HUES6 (cell line): ENCODE measurements around the gene FAM169A.
"Not testable (repeated sequence)": the region's sequence is repeated elsewhere in the genome, so short reads cannot be mapped to it uniquely, and the experiment has no call there.

Source experiments
- H3K27ac ChIP-seq: 2 replicates; pipeline ENCODE4 v1.7.0; 2013; ENCODE audit warnings: low read depth, mild to moderate bottlenecking, low read length, inconsistent platforms
- H3K27me3 ChIP-seq: 2 replicates; pipeline ENCODE4 v1.6.1; 2013; ENCODE audit warnings: low read length; ENCODE audit not compliant: control insufficient read depth, insufficient read depth
- H3K36me3 ChIP-seq: 2 replicates; pipeline ENCODE4 v1.6.1; 2013; ENCODE audit warnings: low read length; ENCODE audit not compliant: control insufficient read depth, insufficient read depth
- H3K4me1 ChIP-seq: 2 replicates; pipeline ENCODE4 v1.6.1; 2013; ENCODE audit warnings: low read length; ENCODE audit not compliant: control insufficient read depth, insufficient read depth
- H3K4me3 ChIP-seq: 2 replicates; pipeline ENCODE4 v1.5.1; 2013; ENCODE audit warnings: low read depth, low read length
- H3K9ac ChIP-seq: one replicate; pipeline ENCODE4 v1.6.1; 2013; ENCODE audit warnings: mild to moderate bottlenecking, low read length
- H3K9me3 ChIP-seq: 2 replicates; pipeline ENCODE4 v1.6.1; 2013; ENCODE audit warnings: low read depth, low read length; ENCODE audit not compliant: control insufficient read depth, insufficient read depth

The FAM169A gene

GRCh38 chr5:74798977-74799911 lies 66.9 kb downstream of the FAM169A start:
- no peak overlapping the region for H3K27ac ChIP-seq
- peaks cover 89% of the 10 kb centered on the region for H3K36me3 ChIP-seq
- no peaks in the 10 kb centered on the region for H3K4me1 ChIP-seq
- no peaks in the 10 kb centered on the region for H3K9me3 ChIP-seq
- H3K9ac ChIP-seq = no peak overlapping the region
- no peak overlapping the region for H3K4me3 ChIP-seq
- no peaks in the 10 kb centered on the region for H3K27me3 ChIP-seq

- H3K4me1 ChIP-seq, H3K4me3 ChIP-seq, H3K9ac ChIP-seq, H3K27ac ChIP-seq, H3K9me3 ChIP-seq, H3K27me3 ChIP-seq: not testable (repeated sequence)
- peaks cover 94% of the 10 kb centered on the region for H3K36me3 ChIP-seq
Observed at GRCh38 chr5:74791669-74792068, 74.5 kb downstream of the FAM169A start.

- peaks cover 81% of the 10 kb centered on the region for H3K36me3 ChIP-seq
Observed at GRCh38 chr5:74787424-74787823, 78.8 kb downstream of the FAM169A start.

GRCh38 chr5:74786851-74787250 lies 79.3 kb downstream of the FAM169A start:
- Histone ChIP-seq H3K27me3 (no peaks in the 10 kb centered on the region), H3K9ac (no peak overlapping the region), H3K27ac (no peak overlapping the region), H3K4me3 (no peak overlapping the region), H3K9me3 (no peaks in the 10 kb centered on the region), H3K36me3 (peaks cover 81% of the 10 kb centered on the region), H3K4me1 (no peaks in the 10 kb centered on the region)

More at GRCh38 chr5:74787424-74787823, 78.8 kb downstream of the FAM169A start:
- Histone ChIP-seq H3K9ac (no peak overlapping the region), H3K4me1 (no peaks in the 10 kb centered on the region), H3K9me3 (no peaks in the 10 kb centered on the region), H3K4me3 (no peak overlapping the region), H3K27ac (no peak overlapping the region), H3K27me3 (no peaks in the 10 kb centered on the region)

- H3K36me3 ChIP-seq = peaks cover 91% of the 10 kb centered on the region
- H3K4me3 ChIP-seq = no peak overlapping the region
- no peaks in the 10 kb centered on the region for H3K4me1 ChIP-seq
- H3K27me3 ChIP-seq = no peaks in the 10 kb centered on the region
- no peak overlapping the region for H3K9ac ChIP-seq
- no peak overlapping the region for H3K27ac ChIP-seq
- no peaks in the 10 kb centered on the region for H3K9me3 ChIP-seq
Observed at GRCh38 chr5:74778609-74779008, 87.6 kb downstream of the FAM169A start.

- H3K9me3 ChIP-seq = no peaks in the 10 kb centered on the region
- peaks cover 69% of the 10 kb centered on the region for H3K36me3 ChIP-seq
- peaks cover 4% of the 10 kb centered on the region; the same call in 1 of the 2 replicates for H3K4me1 ChIP-seq
- no peaks in the 10 kb centered on the region for H3K27me3 ChIP-seq
- no peak overlapping the region for H3K27ac ChIP-seq
- no peak overlapping the region for H3K9ac ChIP-seq
- no peak overlapping the region for H3K4me3 ChIP-seq
Observed at GRCh38 chr5:74772359-74772758, 93.8 kb downstream of the FAM169A start.

- Histone ChIP-seq H3K27ac (peak overlapping the region; percentile 36; the same call in 1 of the 2 replicates), H3K4me1 (peaks cover 4% of the 10 kb centered on the region; the same call in 1 of the 2 replicates), H3K9me3 (no peaks in the 10 kb centered on the region), H3K27me3 (no peaks in the 10 kb centered on the region), H3K4me3 (peak overlapping the region; percentile 92), H3K36me3 (peaks cover 42% of the 10 kb centered on the region), H3K9ac (peak overlapping the region; percentile 79)
Observed at GRCh38 chr5:74767579-74767913, 98.6 kb downstream of the FAM169A start.

- Histone ChIP-seq H3K27ac (peak within 1 kb of the TSS; percentile 36; the same call in 1 of the 2 replicates), H3K27me3 (no peaks in the 10 kb centered on the region), H3K4me1 (peaks cover 4% of the 10 kb centered on the region; the same call in 1 of the 2 replicates), H3K9ac (peak within 1 kb of the TSS; percentile 79), H3K9me3 (no peaks in the 10 kb centered on the region), H3K36me3 (peaks cover 44% of the 10 kb centered on the region), H3K4me3 (peak within 1 kb of the TSS; percentile 92)
Observed at GRCh38 chr5:74766849-74767578, 99.2 kb downstream of the FAM169A start, which contains the start of the genes GFM2 and NSA2. TSS of gene GFM2 (minus strand) at chr5:74767117. CDS start at chr5:74763742, 3,375 bp downstream. TSS of gene NSA2 (plus strand) at chr5:74767249. CDS start at chr5:74767361, 112 bp downstream.

GRCh38 chr5:74766418-74766848 lies 99.8 kb downstream of the FAM169A start:
- Histone ChIP-seq H3K36me3 (peaks cover 49% of the 10 kb centered on the region), H3K9ac (peak overlapping the region; percentile 70), H3K27me3 (no peaks in the 10 kb centered on the region), H3K4me3 (peak overlapping the region; percentile 92), H3K9me3 (no peaks in the 10 kb centered on the region), H3K4me1 (peaks cover 4% of the 10 kb centered on the region; the same call in 1 of the 2 replicates), H3K27ac (no peak overlapping the region)

GRCh38 chr5:74765929-74766328 lies 100.3 kb downstream of the FAM169A start:
- H3K9me3 ChIP-seq = no peaks in the 10 kb centered on the region
- H3K9ac ChIP-seq = peak overlapping the region; percentile 70
- H3K36me3 ChIP-seq = peaks cover 46% of the 10 kb centered on the region
- peaks cover 4% of the 10 kb centered on the region; the same call in 1 of the 2 replicates for H3K4me1 ChIP-seq
- H3K4me3 ChIP-seq = peak overlapping the region; percentile 92
- no peak overlapping the region for H3K27ac ChIP-seq
- no peaks in the 10 kb centered on the region for H3K27me3 ChIP-seq
